Endometrial microvascular endothelial cells (primary cell): ENCODE results near the gene FARSA. TPM values are rescaled to one million over a fixed set of nuclear protein-coding genes. Genes with fewer than 3 reads are reported as not detected.

Source experiments
- in situ Hi-C: cut with HindIII; loops from 2 replicates; pipeline ENCODE4 v1.10.0; 2017; ENCODE audit warnings: low sequenced_read_pairs, low pct_unique_long_range_greater_than_20kb; ENCODE audit errors: inconsistent ontology term
- total RNA-seq: library from RNA; depleted of rRNA; stranded (reverse); fragments of >200 nt; gene quantifications from one replicate; pipeline ENCODE4 v1.2.3, GENCODE V29; 2015; ENCODE audit errors: inconsistent ontology term

FARSA gene
- total RNA-seq, 1 donor from 2014 or later, result 91.9 TPM

DNA sequence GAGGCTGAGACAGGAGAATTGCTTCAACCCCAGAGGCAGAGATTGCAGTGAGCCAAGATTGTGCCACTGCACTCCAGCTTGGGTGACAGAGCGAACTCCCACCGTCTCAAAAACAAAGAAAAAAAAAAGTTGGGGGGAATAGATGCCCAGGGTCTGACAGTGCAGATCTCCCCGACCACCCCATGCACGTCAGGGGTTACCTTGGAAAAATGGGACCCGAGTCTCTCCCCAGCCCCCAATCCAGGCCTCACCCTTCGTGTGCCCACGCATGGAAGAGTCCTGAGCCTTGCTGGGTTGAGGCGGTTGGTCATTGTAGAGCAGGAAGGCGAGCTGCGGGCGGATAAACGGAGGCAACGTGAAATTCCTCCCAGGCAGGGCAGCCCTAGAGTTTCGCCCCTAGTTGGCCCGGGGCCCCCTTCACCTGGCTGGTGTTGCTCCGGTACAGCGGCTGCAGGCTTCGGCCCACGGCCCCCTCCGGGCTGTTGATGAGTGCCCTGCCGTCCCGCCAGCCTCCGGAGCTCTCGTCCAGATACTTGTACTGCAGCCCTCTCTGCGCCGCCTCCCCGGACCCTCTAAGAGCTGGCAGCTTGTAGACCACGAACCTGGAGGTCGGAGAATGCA lies 52.9 kb downstream of the FARSA start:
- in situ Hi-C loops, result no loop called here

- in situ Hi-C loops, result no loop called here
Measured at GRCh38 chr19:12875086-12875485, 58.4 kb downstream of the FARSA start.

GRCh38 chr19:12873891-12874745 lies 59.4 kb downstream of the FARSA start:
- in situ Hi-C loops, result no loop called here

DNA sequence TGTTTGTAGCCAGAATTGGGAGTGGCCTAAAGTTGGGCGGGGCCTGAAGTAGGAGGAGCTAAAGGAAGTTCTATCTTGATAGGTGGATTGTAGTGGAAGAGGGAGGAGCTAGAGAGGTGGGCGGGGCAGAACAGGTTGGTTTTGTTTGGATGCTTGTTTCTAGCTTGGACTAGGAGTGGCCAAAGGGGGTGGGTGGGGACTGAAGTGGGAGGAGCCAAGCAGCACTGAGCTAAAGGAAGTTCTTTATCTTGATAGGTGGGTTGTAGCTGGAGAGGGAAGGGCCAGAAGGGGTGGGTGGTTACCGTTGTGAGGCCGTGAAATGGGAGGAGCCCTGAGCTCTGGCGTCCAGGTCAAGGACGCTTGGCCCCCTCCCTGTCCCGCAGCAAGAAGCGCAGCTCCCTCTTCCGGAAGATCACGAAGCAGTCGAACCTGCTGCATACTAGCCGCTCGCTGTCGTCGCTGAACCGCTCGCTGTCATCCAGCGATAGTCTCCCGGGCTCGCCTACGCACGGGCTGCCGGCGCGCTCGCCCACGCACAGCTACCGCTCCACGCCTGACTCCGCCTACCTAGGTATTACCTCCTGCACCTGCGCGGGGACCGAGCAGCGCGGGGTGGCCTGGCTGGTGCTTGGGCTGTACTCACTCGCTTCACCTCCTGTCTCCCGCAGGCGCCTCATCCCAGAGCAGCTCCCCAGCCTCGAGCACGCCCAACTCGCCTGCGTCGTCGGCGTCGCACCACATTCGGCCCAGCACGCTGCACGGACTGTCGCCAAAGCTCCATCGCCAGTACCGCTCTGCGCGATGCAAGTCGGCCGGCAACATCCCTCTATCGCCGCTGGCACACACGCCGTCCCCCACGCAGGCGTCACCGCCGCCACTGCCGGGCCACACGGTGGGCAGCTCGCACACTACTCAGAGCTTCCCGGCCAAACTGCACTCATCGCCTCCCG lies 60.3 kb downstream of the FARSA start:
- in situ Hi-C loops, result no loop called here

Other genes starting within 250 kb of the FARSA start
- not detected for gene GNG14, start 245.7 kb downstream of the FARSA start, total RNA-seq
- 7.2 TPM for gene FBXW9, start 237.1 kb downstream of the FARSA start, total RNA-seq
- gene TNPO2, start 209.8 kb downstream of the FARSA start, total RNA-seq, result 23.1 TPM
- 359 TPM for gene TRIR, start 199.0 kb downstream of the FARSA start, total RNA-seq
- 131 TPM for gene GET3, start 196.2 kb downstream of the FARSA start, total RNA-seq
- not detected for gene BEST2, start 181.9 kb downstream of the FARSA start, total RNA-seq
- gene HOOK2, start 158.2 kb downstream of the FARSA start, total RNA-seq, result 6.6 TPM
- gene JUNB, start 142.2 kb downstream of the FARSA start, total RNA-seq, result 19.7 TPM
- 259 TPM for gene PRDX2, start 131.9 kb downstream of the FARSA start, total RNA-seq
- gene THSD8, start 131.6 kb downstream of the FARSA start, total RNA-seq, result not detected
- 40.8 TPM for gene RNASEH2A, start 127.1 kb downstream of the FARSA start, total RNA-seq
- not detected for gene RTBDN, start 99.1 kb downstream of the FARSA start, total RNA-seq
- 0.09 TPM for gene MAST1, start 95.2 kb downstream of the FARSA start, total RNA-seq
- 35.1 TPM for gene DNASE2, start 52.3 kb downstream of the FARSA start, total RNA-seq
- gene KLF1, start 46.5 kb downstream of the FARSA start, total RNA-seq, result not detected
- gene GCDH, start 42.6 kb downstream of the FARSA start, total RNA-seq, result 53.9 TPM
- not detected for gene SYCE2, start 14.4 kb downstream of the FARSA start, total RNA-seq
- gene CALR, start 4.9 kb upstream of the FARSA start, total RNA-seq, result 1,581 TPM
- gene RAD23A, start 12.2 kb upstream of the FARSA start, total RNA-seq, result 138 TPM
- gene GADD45GIP1, start 23.5 kb upstream of the FARSA start, total RNA-seq, result 41.4 TPM
- gene DAND5, start 35.9 kb upstream of the FARSA start, total RNA-seq, result not detected
- gene NFIX, start 61.8 kb upstream of the FARSA start, total RNA-seq, result 7.9 TPM
- 135 TPM for gene LYL1, start 169.1 kb upstream of the FARSA start, total RNA-seq
- 53.1 TPM for gene TRMT1, start 183.0 kb upstream of the FARSA start, total RNA-seq
- 99.0 TPM for gene NACC1, start 184.6 kb upstream of the FARSA start, total RNA-seq
- 75.5 TPM for gene STX10, start 216.7 kb upstream of the FARSA start, total RNA-seq
- 93.7 TPM for gene IER2, start 216.7 kb upstream of the FARSA start, total RNA-seq